Fibroblast of upper back skin (primary cell): ENCODE data around the gene PHACTR2.
"Not testable (repeated sequence)": the region's sequence is repeated elsewhere in the genome, so short reads cannot be mapped to it uniquely, and the experiment has no call there.

Experiments used
- DNase-seq: peaks from one replicate; pipeline ENCODE4 v3.0.0-alpha.2; 2013

PHACTR2 gene

GRCh38 chr6:143873600-143873999, 195.8 kb downstream of the PHACTR2 start:
- DNase-seq, result not testable (repeated sequence)

GRCh38 chr6:143874503-143874902, 196.7 kb downstream of the PHACTR2 start:
- DNase-seq, result not testable (repeated sequence)

- no peak for DNase-seq
Observed at GRCh38 chr6:143877584-143878271, 200.0 kb downstream of the PHACTR2 start.

GRCh38 chr6:143878272-143878760, 200.6 kb downstream of the PHACTR2 start:
- no peak for DNase-seq

- DNase-seq, result no peak
Observed at GRCh38 chr6:143880412-143880811, 202.6 kb downstream of the PHACTR2 start.
